HG02588 (cell line): Measurements from ENCODE around the gene TPGS1.
A peak's percentile ranks its signal among the peaks of the same experiment; 100 is the strongest.
"Not testable (repeated sequence)": the region's sequence is repeated elsewhere in the genome, so short reads cannot be mapped to it uniquely, and the experiment has no call there.

Experiments
- ATAC-seq: cut with Tn5 transposase; IDR thresholded peaks from one replicate; pipeline ENCODE4 v1.9.1; 2021; ENCODE audit warnings: mild to moderate bottlenecking, moderate library complexity; ENCODE audit not compliant: unreplicated experiment

The TPGS1 gene

DNA sequence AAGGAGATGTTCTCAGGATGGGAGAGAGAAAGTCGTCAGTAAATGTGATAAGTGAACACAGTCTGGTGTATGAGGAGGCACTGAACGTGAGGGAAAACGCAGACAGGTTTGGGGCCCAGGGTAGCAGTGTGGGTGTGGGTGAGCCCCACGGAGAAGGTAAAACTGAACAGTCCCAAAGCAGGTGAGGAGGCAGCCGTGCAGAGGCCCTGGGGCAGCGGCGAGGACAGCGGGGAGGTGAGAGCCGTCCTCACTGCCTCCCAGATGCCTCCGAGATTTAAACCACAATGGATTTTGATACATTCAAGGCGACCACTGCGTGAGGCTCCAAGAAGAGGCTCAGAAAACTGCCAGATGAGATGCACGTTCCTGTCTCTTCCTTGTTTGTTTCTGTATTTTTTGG, 31.9 kb upstream of the TPGS1 start:
- no peak for ATAC-seq

GRCh38 chr19:478236-478903, 28.9 kb upstream of the TPGS1 start:
- no peak for ATAC-seq

GRCh38 chr19:478976-479375, 28.3 kb upstream of the TPGS1 start:
- no peak for ATAC-seq

- ATAC-seq: no peak
Observed at GRCh38 chr19:480016-480855, 27.1 kb upstream of the TPGS1 start.

GRCh38 chr19:481100-481499, 26.2 kb upstream of the TPGS1 start:
- not testable (repeated sequence) for ATAC-seq

GRCh38 chr19:482186-483041, 24.9 kb upstream of the TPGS1 start:
- no peak for ATAC-seq

DNA sequence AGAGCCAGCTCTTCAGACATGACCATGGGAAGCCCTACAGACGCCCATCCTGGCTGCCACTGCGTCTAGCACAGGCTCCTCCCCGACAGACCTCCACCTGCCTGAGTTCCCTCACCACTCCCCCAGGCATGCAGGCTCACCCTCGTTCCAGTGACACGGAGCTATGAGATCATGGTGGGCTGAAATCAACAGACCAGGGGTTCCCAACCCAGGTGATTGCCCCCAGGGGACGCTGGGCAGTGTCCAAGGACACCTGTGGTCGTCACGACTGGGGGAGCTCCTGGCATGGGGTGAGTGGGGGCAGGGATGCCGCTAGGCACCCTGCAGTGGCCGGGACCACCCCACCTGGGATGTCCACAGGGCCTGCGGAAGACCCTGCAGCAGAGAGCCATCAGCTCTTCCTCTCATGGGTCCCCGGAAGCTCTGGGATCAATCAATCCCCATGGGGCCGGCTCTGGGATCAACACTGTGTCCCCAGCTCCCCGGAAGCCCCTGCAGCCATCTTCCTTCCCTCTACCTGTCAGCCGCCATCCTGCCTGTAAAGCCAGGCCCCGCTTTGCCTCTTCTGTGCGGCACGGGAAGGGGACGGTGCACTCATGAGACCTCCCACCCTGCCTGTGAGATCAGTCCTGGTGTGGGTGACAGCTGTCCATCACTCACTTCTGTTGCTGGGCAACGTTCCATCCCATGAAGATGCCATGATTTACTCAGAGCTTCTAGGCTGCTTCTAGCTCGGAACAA, 23.8 kb upstream of the TPGS1 start:
- no peak for ATAC-seq

DNA sequence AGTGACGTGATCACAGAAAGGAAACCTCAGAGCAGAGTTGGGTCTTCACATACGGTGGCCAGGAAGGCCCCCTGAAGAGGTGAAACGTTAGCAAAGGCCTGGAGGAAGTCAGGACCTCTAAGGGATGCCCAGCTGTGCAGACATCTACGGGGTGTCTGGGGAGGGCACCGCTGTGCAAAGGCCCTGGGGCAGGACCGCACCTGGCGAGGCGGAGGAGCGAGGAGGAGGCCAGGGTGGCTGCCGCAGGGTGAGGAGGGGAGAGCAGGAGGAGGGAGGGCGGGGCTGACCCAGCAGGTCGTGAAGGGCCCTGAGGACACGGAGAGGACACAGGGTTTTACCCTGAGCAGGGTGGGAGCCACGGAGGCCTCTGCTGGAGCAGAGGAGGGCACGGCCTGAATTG, 22.8 kb upstream of the TPGS1 start:
- ATAC-seq: no peak

- ATAC-seq: no peak
Observed at GRCh38 chr19:485077-485476, 22.2 kb upstream of the TPGS1 start.

GRCh38 chr19:485583-486236, 21.6 kb upstream of the TPGS1 start:
- ATAC-seq: no peak

DNA sequence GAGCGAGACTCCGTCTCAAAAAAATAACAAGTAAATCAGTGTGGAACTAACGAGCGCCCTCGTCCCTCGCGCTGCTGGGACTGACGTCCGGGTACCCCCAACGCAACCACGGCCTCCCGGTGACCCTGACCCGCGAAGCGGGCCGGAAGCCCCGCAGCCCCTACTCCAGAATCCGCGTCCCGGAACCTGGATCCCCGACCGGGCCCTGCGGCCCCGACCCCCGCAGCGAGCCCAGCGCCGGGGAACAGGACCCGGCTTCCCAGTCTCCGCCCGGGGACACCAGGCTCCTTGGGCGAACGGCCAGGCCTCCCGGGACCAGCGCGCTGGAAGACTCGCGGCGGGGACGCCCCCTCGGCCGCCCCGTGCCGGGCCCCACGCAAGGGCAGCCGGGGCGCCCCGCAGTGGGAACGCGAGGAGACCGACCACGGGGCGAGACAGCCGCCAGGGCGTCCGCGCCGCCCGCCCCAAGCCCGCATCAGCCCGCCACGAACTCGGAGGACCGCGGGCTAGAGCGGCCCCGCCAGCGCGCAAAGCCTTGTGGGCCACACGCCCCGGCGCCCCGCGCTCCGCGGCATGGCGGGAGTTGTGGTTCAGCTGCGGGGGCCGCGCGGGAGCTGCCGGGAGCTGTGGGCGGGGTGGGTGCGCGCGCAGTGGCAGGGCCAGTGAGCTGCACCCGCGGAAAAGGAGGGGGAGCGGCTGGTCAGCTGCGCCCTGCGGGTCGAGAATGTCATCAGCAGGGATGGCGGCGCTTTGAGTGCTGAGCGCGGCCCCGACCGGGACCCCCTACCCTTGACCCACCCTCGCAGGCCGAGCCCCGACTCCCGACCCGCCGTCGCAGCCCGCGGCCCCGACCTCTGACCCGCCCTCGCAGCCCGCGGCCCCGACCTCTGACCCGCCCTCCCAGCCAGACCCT, 18.5 kb upstream of the TPGS1 start:
- ATAC-seq: peak; percentile 74

DNA sequence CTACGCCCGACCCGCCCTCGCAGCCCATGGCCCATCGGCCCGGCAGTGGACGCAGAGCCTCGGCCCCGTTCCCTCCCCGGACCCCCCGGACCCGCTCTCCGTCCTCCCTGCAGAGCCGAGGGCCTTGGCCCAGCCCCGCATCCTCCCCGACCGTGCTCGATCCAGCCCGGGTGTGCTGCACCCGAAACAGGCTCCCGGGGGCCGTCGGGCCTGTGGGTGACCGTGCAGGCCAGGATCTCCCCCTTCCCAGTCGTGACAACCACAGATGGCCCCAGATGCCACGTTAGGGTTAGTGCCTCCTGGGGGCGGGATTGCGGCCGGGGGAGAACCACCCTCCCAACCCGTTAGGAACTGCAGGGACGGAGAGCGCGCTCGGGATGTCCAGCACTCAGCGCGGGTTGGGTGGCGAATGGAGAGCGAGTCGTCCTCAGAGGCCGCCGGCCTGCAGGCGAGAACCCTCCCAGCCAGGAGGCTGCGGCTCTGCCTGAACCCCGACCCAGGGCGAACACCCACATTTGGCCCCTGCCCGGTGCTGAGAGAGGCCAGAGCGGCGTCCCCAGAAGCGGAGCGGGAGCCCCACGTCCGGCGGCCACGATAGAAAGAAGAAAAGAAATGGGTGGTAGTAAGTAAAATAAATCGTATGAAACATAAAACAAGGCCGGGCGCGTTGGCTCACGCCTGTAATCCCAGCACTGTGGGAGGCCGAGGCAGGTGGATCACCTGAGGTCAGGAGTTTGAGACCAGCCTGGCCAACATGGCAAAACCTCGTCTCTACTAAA, 17.7 kb upstream of the TPGS1 start:
- ATAC-seq: no peak

GRCh38 chr19:491146-491741, 16.1 kb upstream of the TPGS1 start:
- no peak for ATAC-seq

DNA sequence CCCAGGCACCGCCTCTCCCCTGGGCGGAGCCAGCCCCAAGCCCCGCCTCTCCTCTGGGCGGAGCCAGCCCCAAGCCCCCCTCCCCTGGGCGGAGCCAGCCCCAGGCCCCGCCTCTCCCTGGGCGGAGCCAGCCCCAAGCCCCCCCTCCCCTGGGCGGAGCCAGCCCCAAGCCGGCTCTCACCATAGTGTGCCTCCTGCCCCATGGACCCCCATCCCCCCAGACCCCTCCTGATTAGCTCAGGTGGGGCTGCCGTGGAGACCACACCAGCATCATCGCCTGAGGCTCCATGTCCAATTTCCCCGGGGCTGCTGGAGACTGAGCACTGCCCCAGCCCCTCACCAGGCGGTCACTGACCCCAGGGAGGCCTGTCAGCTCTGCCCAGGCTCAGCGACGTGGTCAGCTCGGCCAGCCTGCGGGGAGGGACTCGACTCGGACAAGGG, 15.2 kb upstream of the TPGS1 start:
- ATAC-seq: no peak

GRCh38 chr19:493391-494170, 13.7 kb upstream of the TPGS1 start:
- no peak for ATAC-seq

DNA sequence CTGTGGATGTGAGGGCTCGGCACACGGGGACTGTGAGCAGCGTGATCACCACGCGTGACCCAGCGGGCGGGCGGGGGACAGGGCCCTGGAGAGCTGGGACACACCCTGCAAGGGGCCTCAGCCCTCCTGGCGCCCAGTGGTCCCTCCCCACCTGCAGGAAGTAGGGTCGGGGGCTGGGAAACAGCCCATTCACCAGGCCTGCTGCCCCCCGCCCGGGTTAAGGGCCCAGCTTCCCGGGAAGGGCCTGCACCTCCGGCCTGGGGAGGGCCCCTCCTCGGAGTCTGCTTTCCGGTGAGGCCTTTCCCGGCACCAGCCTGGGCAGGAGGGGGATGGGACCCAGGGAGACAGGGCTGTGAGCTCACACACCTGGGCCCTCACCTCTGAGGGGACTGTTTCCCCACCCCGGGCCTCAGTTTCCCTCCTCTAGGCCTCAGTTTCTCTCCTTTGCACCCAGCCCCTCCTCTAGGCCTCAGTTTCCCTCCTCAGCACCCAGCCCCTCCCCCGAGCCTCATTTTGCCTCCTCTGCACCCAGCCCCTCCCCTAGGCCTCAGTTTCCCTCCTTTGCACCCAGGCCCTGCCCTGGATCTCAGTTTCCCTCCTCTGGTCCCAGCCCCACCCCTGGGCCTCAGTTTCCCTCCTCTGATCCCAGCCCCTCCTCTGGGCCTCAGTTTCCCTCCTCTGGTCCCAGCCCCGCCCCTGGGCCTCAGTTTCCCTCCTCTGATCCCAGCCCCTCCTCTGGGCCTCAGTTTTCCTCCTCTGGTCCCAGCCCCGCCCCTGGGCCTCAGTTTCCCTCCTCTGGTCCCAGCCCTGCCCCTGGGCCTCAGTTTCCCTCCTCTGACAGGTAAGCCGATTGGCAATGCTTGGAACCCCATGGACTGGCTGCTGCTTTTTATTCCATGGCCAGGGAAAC, 12.9 kb upstream of the TPGS1 start:
- ATAC-seq: no peak
